ENCODE measurements around the gene MTR. TPM values are rescaled to one million over a fixed set of nuclear protein-coding genes. Genes with fewer than 3 reads are reported as not detected.

Gene MTR
- total and polyA plus RNA-seq, 9 of the 15 experiments (the other 6 are each of a cell fraction or from before 2014, with no cell fraction given) = 3.4 to 44.3 (median 20.3) TPM

GRCh38 chr1:236753964-236754363 is 41.1 kb upstream of the MTR start (continued):
- TF ChIP-seq NKRF (IDR thresholded peaks at IDR 0.05; ENCODE audit: borderline replicate concordance) (no peak), TRIM25 (IDR thresholded peaks at IDR 0.05; ENCODE audit: borderline replicate concordance) (no peak), PBX2 (CRISPR knock-in tag; IDR thresholded peaks at IDR 0.05; ENCODE audit: low read depth) (no peak), PBX2 (tag; conservative IDR thresholded peaks at IDR 0.05; ENCODE audit: low read depth) (no peak), CREB5 (CRISPR knock-in tag; IDR thresholded peaks at IDR 0.05) (no peak), LARP7 (IDR thresholded peaks at IDR 0.05) (no peak), NFE2L1 (tag; IDR thresholded peaks at IDR 0.05; ENCODE audit: borderline replicate concordance, low read depth) (no peak), ATF2 (CRISPR knock-in tag; IDR thresholded peaks at IDR 0.05) (no peak), MITF (IDR thresholded peaks at IDR 0.05) (peak; percentile 63; the same call in 1 of the 2 replicates), NR4A1 (CRISPR knock-in tag; IDR thresholded peaks at IDR 0.05) (no peak), NR4A1 (tag; IDR thresholded peaks at IDR 0.05) (no peak), ARID1B (IDR thresholded peaks at IDR 0.05) (peak; percentile 23; the same call in 1 of the 2 replicates), ZNF232 (CRISPR knock-in tag; IDR thresholded peaks at IDR 0.05) (no peak), CBX2 (IDR thresholded peaks at IDR 0.05; ENCODE audit: insufficient read depth, low read length, poor library complexity, severe bottlenecking) (no peak), SOX6 (IDR thresholded peaks at IDR 0.05) (no peak), VEZF1 (CRISPR knock-in tag; IDR thresholded peaks at IDR 0.05) (peak; percentile 43; the same call in 1 of the 2 replicates)

Measured in K562 (cell line).